ENCODE results near the gene SLC39A12.
"Not testable (repeated sequence)": the region's sequence is repeated elsewhere in the genome, so short reads cannot be mapped to it uniquely, and the experiment has no call there.

GRCh38 chr10:17954372-17954771 is 2.7 kb downstream of the SLC39A12 start:
- not testable (repeated sequence) for TF ChIP-seq POLR2AphosphoS5 (IDR thresholded peaks at IDR 0.05); CTCF (IDR thresholded peaks at IDR 0.05 in 8 of 11, conservative IDR thresholded peaks at IDR 0.05 in 3 of 11); POLR2A (IDR thresholded peaks at IDR 0.05)

All from spleen (tissue), 7 donors.